GM12801 (cell line): ENCODE data around the gene PHLDA3.

ENCODE experiments used
- TF ChIP-seq, protein P1 (sequence below): IDR thresholded peaks from one replicate; pipeline ENCODE4 v1.5.1; 2011; ENCODE audit warnings: control low read depth; ENCODE audit not compliant: insufficient read length; ENCODE audit errors: extremely low read depth

PHLDA3 gene

DNA sequence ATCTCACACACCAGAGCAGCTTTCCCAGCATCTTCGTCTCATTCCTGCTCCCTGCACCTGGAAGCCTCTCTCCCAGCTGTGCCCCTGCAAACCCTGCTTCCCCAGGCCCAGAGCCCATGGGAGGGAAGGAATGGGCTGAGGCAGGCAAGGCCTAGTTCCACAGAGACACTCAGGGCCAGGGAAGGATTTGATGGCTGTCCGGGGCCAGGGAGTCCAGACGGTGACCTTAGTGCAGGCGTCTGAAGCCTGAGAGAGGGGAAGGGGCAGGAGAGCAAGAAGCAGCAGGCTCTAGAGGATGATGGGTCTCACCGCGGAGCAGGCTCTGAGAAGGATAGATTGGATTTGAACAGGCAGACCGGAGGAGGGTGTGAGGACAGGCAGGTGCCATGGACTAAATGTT is 25.2 kb downstream of the PHLDA3 start:
- TF ChIP-seq, protein P1, sequence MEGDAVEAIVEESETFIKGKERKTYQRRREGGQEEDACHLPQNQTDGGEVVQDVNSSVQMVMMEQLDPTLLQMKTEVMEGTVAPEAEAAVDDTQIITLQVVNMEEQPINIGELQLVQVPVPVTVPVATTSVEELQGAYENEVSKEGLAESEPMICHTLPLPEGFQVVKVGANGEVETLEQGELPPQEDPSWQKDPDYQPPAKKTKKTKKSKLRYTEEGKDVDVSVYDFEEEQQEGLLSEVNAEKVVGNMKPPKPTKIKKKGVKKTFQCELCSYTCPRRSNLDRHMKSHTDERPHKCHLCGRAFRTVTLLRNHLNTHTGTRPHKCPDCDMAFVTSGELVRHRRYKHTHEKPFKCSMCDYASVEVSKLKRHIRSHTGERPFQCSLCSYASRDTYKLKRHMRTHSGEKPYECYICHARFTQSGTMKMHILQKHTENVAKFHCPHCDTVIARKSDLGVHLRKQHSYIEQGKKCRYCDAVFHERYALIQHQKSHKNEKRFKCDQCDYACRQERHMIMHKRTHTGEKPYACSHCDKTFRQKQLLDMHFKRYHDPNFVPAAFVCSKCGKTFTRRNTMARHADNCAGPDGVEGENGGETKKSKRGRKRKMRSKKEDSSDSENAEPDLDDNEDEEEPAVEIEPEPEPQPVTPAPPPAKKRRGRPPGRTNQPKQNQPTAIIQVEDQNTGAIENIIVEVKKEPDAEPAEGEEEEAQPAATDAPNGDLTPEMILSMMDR: no peak

GRCh38 chr1:201436969-201437368 is 32.0 kb downstream of the PHLDA3 start:
- TF ChIP-seq, protein P1: no peak

- TF ChIP-seq, protein P1: no peak
Observed at GRCh38 chr1:201436393-201436792, 32.6 kb downstream of the PHLDA3 start.

GRCh38 chr1:201434266-201434665 is 34.7 kb downstream of the PHLDA3 start:
- TF ChIP-seq, protein P1: no peak

GRCh38 chr1:201433609-201434008 is 35.4 kb downstream of the PHLDA3 start:
- TF ChIP-seq, protein P1: no peak

DNA sequence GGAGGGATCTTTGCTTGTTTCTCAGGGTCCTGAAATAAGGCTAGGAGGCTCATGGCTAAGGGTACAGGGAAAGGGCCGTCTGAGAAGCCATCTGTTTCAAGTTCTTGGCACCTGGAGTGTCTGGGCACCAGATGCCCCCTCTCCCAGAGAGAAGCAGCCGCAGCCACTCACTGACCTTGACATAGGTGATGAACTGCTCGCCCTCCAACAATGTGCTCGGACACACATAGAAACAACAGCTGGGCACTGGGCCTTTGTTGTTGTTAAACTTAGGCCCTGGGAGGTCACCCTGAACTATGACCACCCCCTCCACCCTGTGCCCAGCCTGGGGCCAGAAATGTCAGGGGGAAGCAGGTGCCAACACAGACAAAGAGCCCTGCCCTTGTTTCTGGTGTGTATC is 38.2 kb downstream of the PHLDA3 start:
- TF ChIP-seq, protein P1: no peak

DNA sequence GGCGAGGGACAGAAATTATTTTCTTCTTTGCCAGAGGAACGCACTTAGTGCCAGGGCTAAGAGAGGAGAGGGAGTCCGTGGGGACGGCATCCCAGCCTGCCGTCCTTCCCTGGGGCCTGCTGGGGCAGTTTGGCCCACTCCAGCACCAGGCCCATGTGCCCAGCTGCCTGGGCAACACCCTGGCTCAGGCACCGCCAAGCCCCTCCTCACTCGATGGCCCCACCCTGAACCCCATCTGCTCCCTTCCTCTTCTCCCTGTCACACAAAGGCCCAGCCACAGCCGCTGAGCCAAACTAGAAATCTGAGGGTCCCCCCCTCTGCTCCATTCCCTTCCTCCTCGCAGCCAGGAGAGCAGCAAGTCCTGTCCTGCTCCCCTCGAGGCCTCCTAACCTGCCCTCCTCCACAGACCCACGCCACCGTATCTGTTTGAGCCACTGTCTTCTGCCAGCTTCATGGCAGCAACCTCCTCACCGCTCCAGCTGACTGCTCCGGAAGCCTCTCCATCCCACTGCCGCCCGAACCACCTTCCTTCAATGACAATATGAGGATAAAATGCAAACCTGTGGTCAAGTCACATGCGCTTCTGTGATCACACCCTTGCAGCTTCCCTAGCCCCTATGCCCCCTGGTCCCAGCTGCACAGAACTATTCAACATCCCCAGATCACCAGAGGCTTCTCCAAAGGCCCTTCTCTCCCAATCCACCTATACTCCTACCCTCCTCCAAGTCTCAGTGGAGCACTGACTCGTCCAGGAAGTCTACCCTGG is 39.1 kb downstream of the PHLDA3 start:
- TF ChIP-seq, protein P1: no peak
